Right atrium auricular region (tissue), 2 donors: ENCODE measurements around the gene TRAPPC11. TPM values are rescaled to one million over a fixed set of nuclear protein-coding genes. Genes with fewer than 3 reads are reported as not detected.

ENCODE experiments used
- DNase-seq: peaks from one replicate; pipeline ENCODE4 v3.0.0-alpha.2; 2019; ENCODE audit warnings: low spot score
- H3K27ac ChIP-seq, 2 donors: fragments of 200-600 bp; sonication (generic); 1 replicate in 1 of 2; 2 replicates in 1 of 2; pipeline ENCODE4 v1.5.1; 2016 to 2019
- H3K27me3 ChIP-seq, 2 donors: fragments of 200-600 bp; sonication (generic); one replicate each; pipeline versions ENCODE4 v1.5.1 to v1.6.0; 2017 to 2019
- H3K36me3 ChIP-seq: fragments of 200-600 bp; sonication (generic); one replicate; pipeline ENCODE4 v1.5.1; 2016
- H3K4me1 ChIP-seq, 2 donors: fragments of 200-600 bp; sonication (generic); one replicate each; pipeline versions ENCODE4 v1.5.1 to v1.6.0; 2017 to 2019
- H3K4me3 ChIP-seq, 2 donors: fragments of 200-600 bp; sonication (generic); 1 replicate in 1 of 2; 2 replicates in 1 of 2; pipeline ENCODE4 v1.5.1; 2017 to 2019; ENCODE audit warnings: mild to moderate bottlenecking in 1 of 2, moderate library complexity in 1 of 2
- H3K9me3 ChIP-seq, 2 donors: fragments of 200-600 bp; sonication (generic); one replicate each; pipeline ENCODE4 v1.5.1; 2019
- CTCF ChIP-seq, 2 donors: fragments of 200-600 bp; sonication (generic); IDR thresholded peaks; one replicate each; pipeline ENCODE4 v1.5.1; 2019; ENCODE audit warnings: antibody characterized with exemption in 2 of 2
- total RNA-seq, 2 donors: library from RNA; depleted of rRNA; stranded (reverse); fragments of >200 nt; gene quantifications; one replicate each; pipeline ENCODE4 v1.1.0, GENCODE V29; 2016

The TRAPPC11 gene
- total RNA-seq, 2 donors from 2014 or later = 22.2 to 31.0 TPM

GRCh38 chr4:183747931-183748670 lies 89.0 kb downstream of the TRAPPC11 start:
- Histone ChIP-seq H3K4me3 (no peak overlapping the region), H3K9me3 (no peaks in the 10 kb centered on the region), H3K4me1 (no peaks in the 10 kb centered on the region), H3K27ac (no peak overlapping the region), H3K36me3 (no peaks in the 10 kb centered on the region), H3K27me3 (no peaks in the 10 kb centered on the region)
- no peak for DNase-seq
- no peak for TF ChIP-seq CTCF (IDR thresholded peaks at IDR 0.05)

- H3K4me1 ChIP-seq = no peaks in the 10 kb centered on the region
- no peaks in the 10 kb centered on the region for H3K9me3 ChIP-seq
- no peak for TF ChIP-seq CTCF (IDR thresholded peaks at IDR 0.05)
- H3K27ac ChIP-seq = no peak overlapping the region
- H3K4me3 ChIP-seq = no peak overlapping the region
- DNase-seq = no peak
- no peaks in the 10 kb centered on the region for H3K36me3 ChIP-seq
- no peaks in the 10 kb centered on the region for H3K27me3 ChIP-seq
Measured at GRCh38 chr4:183751106-183751505, 92.0 kb downstream of the TRAPPC11 start.

DNA sequence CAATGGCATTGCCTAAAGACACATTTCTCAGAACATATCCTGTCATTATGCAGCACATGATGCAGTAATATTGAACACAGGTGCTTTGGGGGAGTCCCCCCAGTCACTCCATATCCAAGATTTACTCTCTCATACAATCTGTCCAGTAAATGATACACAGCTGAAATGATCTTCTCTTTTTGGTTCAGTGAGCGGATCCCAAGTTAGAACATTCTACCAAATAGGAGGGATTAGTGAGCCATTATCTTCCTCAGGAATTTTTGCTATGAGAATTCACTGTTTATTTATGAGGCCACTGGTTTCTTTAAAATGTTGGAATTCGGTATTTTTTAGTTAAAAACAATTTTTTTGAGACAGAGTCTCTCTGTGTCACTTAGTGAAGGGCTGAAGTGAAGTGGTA lies 96.5 kb downstream of the TRAPPC11 start:
- no peak for DNase-seq
- no peaks in the 10 kb centered on the region for H3K27me3 ChIP-seq
- no peak for TF ChIP-seq CTCF (IDR thresholded peaks at IDR 0.05)
- H3K9me3 ChIP-seq = no peaks in the 10 kb centered on the region
- H3K36me3 ChIP-seq = no peaks in the 10 kb centered on the region
- H3K27ac ChIP-seq = no peak overlapping the region
- H3K4me1 ChIP-seq = no peaks in the 10 kb centered on the region
- H3K4me3 ChIP-seq = no peak overlapping the region

DNA sequence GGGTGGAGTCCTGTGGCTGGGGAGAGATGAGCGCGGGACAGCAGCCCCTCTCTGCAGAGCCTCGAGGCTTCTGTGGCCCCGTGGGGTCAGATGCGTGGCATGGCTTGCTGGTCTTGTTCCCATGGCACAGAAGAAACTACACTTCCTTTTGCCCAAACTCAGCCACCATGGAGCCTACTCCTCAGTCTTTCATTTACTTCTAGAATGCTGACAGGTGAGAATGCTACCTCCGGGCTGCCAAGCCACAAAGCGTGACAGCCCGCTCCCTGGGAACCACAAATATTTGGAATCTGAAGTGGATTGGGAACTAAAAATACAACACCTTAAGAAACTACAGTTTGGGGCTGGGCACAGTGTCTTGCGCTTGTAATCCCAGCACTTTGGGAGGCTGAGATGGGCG lies 98.0 kb downstream of the TRAPPC11 start:
- no peak overlapping the region for H3K27ac ChIP-seq
- no peaks in the 10 kb centered on the region for H3K9me3 ChIP-seq
- no peak for TF ChIP-seq CTCF (IDR thresholded peaks at IDR 0.05)

GRCh38 chr4:183758061-183758757 lies 99.1 kb downstream of the TRAPPC11 start:
- peak; percentile 27 to 59 for TF ChIP-seq CTCF (IDR thresholded peaks at IDR 0.05)
- no peaks in the 10 kb centered on the region for H3K4me1 ChIP-seq
- H3K27ac ChIP-seq = peak overlapping the region in 1 of 2 donors; percentile 16
- H3K9me3 ChIP-seq = no peaks in the 10 kb centered on the region
- H3K27me3 ChIP-seq = no peaks in the 10 kb centered on the region
- DNase-seq = peak; percentile 71
- H3K4me3 ChIP-seq = peak overlapping the region; percentile 8 to 37
- H3K36me3 ChIP-seq = no peaks in the 10 kb centered on the region

More for the DNA sequence above, 98.0 kb downstream of the TRAPPC11 start:
- Histone ChIP-seq H3K27me3 (no peaks in the 10 kb centered on the region), H3K36me3 (no peaks in the 10 kb centered on the region), H3K4me3 (no peak overlapping the region), H3K4me1 (no peaks in the 10 kb centered on the region)
- DNase-seq = no peak
